SK-N-MC (cell line): Measurements from ENCODE around the gene STRBP.

ENCODE experiments used
- EZH2 ChIP-seq: fragments of 200-600 bp; sonication (generic); IDR thresholded peaks from one replicate; pipeline ENCODE4 v1.6.1; 2017; ENCODE audit warnings: antibody characterized with exemption
- FOXP2 ChIP-seq: optimal IDR thresholded peaks from 2 replicates; pipeline ENCODE3; 2011; ENCODE audit warnings: mild to moderate bottlenecking, moderate library complexity; ENCODE audit not compliant: insufficient read depth; ENCODE audit errors: extremely low read length, control extremely low read depth
- POLR2AphosphoS5 ChIP-seq: IDR thresholded peaks from 2 replicates; pipeline ENCODE4 v1.6.1; 2012; ENCODE audit warnings: mild to moderate bottlenecking, low read depth, low read length, borderline replicate concordance

DNA sequence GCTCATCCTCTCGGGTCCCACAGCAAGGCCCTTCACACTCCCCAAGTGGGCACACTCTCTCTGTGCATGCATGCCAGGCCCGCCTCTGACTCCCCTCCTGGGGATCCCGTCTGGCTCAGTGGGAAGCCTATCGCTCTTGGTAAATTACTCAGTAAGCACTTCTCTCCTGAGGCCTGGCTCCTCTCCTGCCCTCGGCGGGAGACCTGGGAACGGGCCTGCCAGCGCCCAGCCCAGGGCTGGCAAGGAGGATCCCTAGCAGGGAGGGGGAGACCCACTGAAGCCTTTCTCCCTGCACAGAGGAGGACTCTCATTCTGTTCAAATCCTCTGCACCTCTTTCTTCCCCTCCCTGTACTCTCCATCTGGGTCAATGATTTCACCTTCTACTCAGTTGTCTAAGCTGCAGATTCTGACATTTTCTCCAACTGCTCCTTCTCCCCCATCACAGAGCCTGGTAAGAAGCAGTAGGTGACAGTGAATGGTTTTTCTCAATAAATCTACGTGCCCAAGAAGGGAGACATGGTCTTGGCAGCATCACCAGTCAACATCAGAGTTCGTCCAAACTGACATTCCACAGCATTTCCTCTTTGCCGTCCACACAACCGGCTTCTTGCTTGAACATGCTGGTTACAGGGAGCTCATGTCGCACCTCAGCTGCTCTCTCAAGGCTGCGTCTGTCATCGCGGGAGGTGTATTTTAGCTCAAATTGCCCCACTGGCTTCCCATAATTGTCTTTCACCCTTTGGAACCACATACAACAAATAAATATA lies 153.1 kb downstream of the STRBP start:
- no peak for TF ChIP-seq EZH2
- no peak for TF ChIP-seq POLR2AphosphoS5
- no peak for TF ChIP-seq FOXP2
